Measurements from ENCODE around the gene ETV3. TPM values are rescaled to one million over a fixed set of nuclear protein-coding genes. Genes with fewer than 3 reads are reported as not detected.
A peak's percentile ranks its signal among the peaks of the same experiment; 100 is the strongest.

Gene ETV3
- total RNA-seq, 1 experiment from 2014 or later = 6.6 TPM

GRCh38 chr1:157147906-157148700 is 9.9 kb upstream of the ETV3 start:
- no peaks in the 10 kb centered on the region for H3K36me3 ChIP-seq
- H3K27me3 ChIP-seq = no peaks in the 10 kb centered on the region
- no peak for DNase-seq
- H3K9me3 ChIP-seq = no peaks in the 10 kb centered on the region
- no peak overlapping the region for H3K4me3 ChIP-seq

- Histone ChIP-seq H3K36me3 (no peaks in the 10 kb centered on the region), H3K9me3 (no peaks in the 10 kb centered on the region), H3K4me3 (no peak overlapping the region), H3K27me3 (no peaks in the 10 kb centered on the region)
- no peak for DNase-seq
These were observed 8.8 kb upstream of the ETV3 start for GRCh38 chr1:157147037-157147436.

DNA sequence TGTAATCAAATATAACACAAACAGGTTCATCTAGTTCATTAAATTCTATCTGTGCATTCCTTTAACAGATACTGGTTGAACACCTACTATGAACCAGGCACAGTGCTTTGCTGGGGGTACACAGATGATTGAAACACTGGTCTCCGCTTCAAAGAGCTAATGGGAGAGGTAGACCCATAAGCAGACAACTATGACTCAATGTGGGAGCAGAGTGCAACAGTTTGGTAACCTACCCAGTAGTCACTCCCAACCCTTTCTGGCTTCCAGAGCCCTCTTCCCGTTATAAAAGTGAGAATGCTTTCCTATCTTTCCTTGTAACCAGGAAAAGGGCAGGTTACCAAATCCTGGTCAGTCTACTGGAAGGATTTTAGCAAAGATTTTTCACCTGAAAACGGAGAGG is 8.0 kb upstream of the ETV3 start:
- Histone ChIP-seq H3K9me3 (no peaks in the 10 kb centered on the region), H3K27me3 (no peaks in the 10 kb centered on the region), H3K36me3 (no peaks in the 10 kb centered on the region), H3K4me3 (no peak overlapping the region)
- no peak for DNase-seq

- no peaks in the 10 kb centered on the region for H3K27me3 ChIP-seq
- H3K36me3 ChIP-seq = no peaks in the 10 kb centered on the region
- H3K4me3 ChIP-seq = no peak overlapping the region
- no peaks in the 10 kb centered on the region for H3K9me3 ChIP-seq
- DNase-seq = no peak
These were observed 6.9 kb upstream of the ETV3 start for GRCh38 chr1:157145076-157145475.

GRCh38 chr1:157144509-157144908 is 6.3 kb upstream of the ETV3 start:
- H3K36me3 ChIP-seq = no peaks in the 10 kb centered on the region
- DNase-seq = no peak
- H3K9me3 ChIP-seq = no peaks in the 10 kb centered on the region

GRCh38 chr1:157142765-157143423 is 4.7 kb upstream of the ETV3 start:
- no peaks in the 10 kb centered on the region for H3K27me3 ChIP-seq
- H3K4me3 ChIP-seq = no peak overlapping the region
- DNase-seq = no peak
- no peaks in the 10 kb centered on the region for H3K36me3 ChIP-seq
- no peaks in the 10 kb centered on the region for H3K9me3 ChIP-seq

More at GRCh38 chr1:157144509-157144908, 6.3 kb upstream of the ETV3 start:
- H3K4me3 ChIP-seq = no peak overlapping the region
- H3K27me3 ChIP-seq = no peaks in the 10 kb centered on the region

- no peaks in the 10 kb centered on the region for H3K9me3 ChIP-seq
- no peaks in the 10 kb centered on the region for H3K36me3 ChIP-seq
- DNase-seq = no peak
- H3K27me3 ChIP-seq = no peaks in the 10 kb centered on the region
- no peak overlapping the region for H3K4me3 ChIP-seq
These were observed 4.0 kb upstream of the ETV3 start for GRCh38 chr1:157142201-157142600.

DNA sequence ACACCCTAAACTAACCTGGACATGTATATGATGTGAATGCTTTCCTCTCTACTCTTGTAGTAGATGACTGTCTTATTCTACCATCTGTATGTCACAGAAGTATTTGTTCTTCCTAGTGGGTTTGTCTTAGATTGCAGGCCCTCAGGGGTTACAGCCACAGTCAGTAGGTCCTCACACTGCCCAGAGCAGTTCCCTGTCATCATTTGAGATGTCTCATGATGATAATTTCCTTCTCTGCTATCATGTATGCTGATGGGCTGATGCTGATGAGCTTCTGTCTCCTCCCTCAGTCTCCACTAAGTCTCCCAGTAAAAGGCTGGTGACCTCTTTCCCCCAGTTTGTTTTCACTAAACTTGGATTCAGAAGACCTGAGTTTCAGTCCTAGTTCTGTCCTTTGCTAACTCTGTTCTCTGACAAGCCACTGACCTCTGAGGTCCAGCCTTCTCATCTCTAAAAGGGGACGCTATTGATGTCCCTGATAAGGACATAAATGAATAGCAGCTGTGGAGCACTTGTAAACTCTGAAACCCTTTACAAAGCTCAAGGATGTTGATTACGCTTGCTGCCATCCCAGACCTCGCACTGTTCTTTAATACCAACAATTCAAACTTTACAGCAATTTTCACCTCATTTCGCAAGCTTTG is 3.1 kb upstream of the ETV3 start:
- Histone ChIP-seq H3K27me3 (no peaks in the 10 kb centered on the region), H3K9me3 (no peaks in the 10 kb centered on the region), H3K4me3 (no peak overlapping the region), H3K36me3 (peaks cover 1% of the 10 kb centered on the region)
- DNase-seq = no peak

DNA sequence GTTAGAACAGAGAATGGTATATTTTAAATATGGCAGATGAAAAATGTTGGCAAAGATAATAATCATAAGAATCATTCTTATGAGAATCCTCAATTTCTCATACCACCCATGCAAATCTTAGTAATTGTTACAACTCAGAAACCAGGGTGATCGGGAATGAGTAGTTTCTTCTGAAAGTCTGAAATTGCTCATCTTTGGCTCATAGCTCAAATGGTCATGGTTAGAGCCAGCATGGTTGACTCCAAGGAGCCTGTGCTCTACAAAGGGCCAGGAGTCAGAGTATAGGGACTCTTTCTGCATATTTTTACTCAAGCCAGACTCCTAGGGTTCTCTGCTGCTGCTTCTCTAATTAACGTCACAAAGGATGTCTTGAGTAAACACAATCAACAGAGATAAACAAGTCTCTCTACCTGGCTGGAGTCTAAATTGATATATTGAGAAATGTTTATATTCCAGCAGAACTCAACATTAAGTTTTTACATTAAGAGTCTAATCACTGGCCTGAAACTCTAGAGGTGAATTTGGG is 1.9 kb upstream of the ETV3 start:
- no peaks in the 10 kb centered on the region for H3K27me3 ChIP-seq
- peaks cover 13% of the 10 kb centered on the region for H3K36me3 ChIP-seq
- no peak overlapping the region for H3K4me3 ChIP-seq
- no peaks in the 10 kb centered on the region for H3K9me3 ChIP-seq
- DNase-seq = no peak

- peaks cover 23% of the 10 kb centered on the region for H3K36me3 ChIP-seq
- DNase-seq = no peak
- H3K4me3 ChIP-seq = peak overlapping the region; percentile 83
- no peaks in the 10 kb centered on the region for H3K27me3 ChIP-seq
- H3K9me3 ChIP-seq = no peaks in the 10 kb centered on the region
These were observed 989 bp upstream of the ETV3 start for GRCh38 chr1:157139052-157139715.

- peak; percentile 21 for DNase-seq
- peaks cover 39% of the 10 kb centered on the region for H3K36me3 ChIP-seq
- H3K4me3 ChIP-seq = peak overlapping the region; percentile 83
- H3K9me3 ChIP-seq = no peaks in the 10 kb centered on the region
- no peaks in the 10 kb centered on the region for H3K27me3 ChIP-seq
These were observed 581 bp downstream of the ETV3 start for GRCh38 chr1:157137408-157138219.

GRCh38 chr1:157137046-157137407 is 1.2 kb downstream of the ETV3 start:
- DNase-seq = no peak
- H3K4me3 ChIP-seq = peak overlapping the region; percentile 83
- peaks cover 44% of the 10 kb centered on the region for H3K36me3 ChIP-seq
- no peaks in the 10 kb centered on the region for H3K9me3 ChIP-seq
- no peaks in the 10 kb centered on the region for H3K27me3 ChIP-seq

GRCh38 chr1:157136133-157136532 is 2.1 kb downstream of the ETV3 start:
- Histone ChIP-seq H3K36me3 (peaks cover 53% of the 10 kb centered on the region), H3K4me3 (peak overlapping the region; percentile 83), H3K9me3 (no peaks in the 10 kb centered on the region), H3K27me3 (no peaks in the 10 kb centered on the region)
- no peak for DNase-seq

DNA sequence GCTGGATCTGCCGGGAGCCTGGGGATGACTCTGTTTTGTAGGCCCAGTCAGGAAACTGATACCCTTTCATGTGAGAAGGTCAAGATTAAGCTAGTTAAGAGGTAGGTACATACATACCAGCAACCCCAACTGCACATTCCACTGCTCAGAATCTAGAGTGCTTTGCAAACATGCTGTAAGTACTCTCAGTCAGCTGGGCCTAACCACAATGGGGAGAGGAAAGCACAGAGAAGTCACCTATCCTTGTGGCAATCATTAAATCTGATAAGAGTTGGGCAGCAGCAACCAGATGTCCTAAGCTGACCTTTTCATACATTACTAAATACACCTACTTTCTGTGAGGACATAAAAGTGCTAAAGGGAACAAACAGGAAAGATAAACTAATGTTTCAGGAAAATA is 2.5 kb downstream of the ETV3 start:
- no peaks in the 10 kb centered on the region for H3K9me3 ChIP-seq
- H3K4me3 ChIP-seq = no peak overlapping the region
- peaks cover 58% of the 10 kb centered on the region for H3K36me3 ChIP-seq
- H3K27me3 ChIP-seq = no peaks in the 10 kb centered on the region
- no peak for DNase-seq

GRCh38 chr1:157135070-157135469 is 3.1 kb downstream of the ETV3 start:
- no peak for DNase-seq
- Histone ChIP-seq H3K36me3 (peaks cover 64% of the 10 kb centered on the region), H3K27me3 (no peaks in the 10 kb centered on the region), H3K9me3 (no peaks in the 10 kb centered on the region), H3K4me3 (no peak overlapping the region)

DNA sequence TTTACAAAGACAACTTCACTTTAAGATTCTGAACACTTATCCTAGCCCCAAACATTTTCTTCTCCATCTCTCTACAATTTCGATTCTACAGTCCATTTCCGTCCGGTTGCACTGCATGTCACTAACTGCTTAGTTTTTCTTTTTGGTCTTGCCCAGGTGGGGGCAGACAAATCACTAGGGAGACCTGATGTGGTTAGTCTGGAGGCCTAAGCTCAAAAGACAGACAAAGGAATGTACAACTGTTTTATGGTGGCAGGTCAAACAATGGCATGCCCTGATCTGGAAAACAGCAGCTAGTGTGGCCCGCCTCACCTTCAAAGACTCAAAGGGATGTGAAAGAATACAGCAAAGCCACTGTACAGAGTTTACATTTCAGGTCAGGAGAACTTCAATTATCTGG is 3.8 kb downstream of the ETV3 start:
- no peaks in the 10 kb centered on the region for H3K27me3 ChIP-seq
- H3K36me3 ChIP-seq = peaks cover 70% of the 10 kb centered on the region
- DNase-seq = no peak
- H3K9me3 ChIP-seq = no peaks in the 10 kb centered on the region
- H3K4me3 ChIP-seq = no peak overlapping the region
